Activated naive CD4-positive, alpha-beta T cell treated with anti-CD3 and anti-CD28 coated beads, Interleukin-2, amount 10 ng/mL, durations not matched to agents 7 days and 5 days (primary cell): ENCODE measurements around the gene ZEB2.

Experiments
- CTCF ChIA-PET: fragments of 350-600 bp; sonication (Branson Sonifier 250); formaldehyde crosslinking; loops from one replicate; lab custom pipeline; 2021; ENCODE audit warnings: antibody characterized with exemption; lab: Charles Lee
- DNase-seq: peaks from one replicate; pipeline ENCODE4 v3.0.0-alpha.2; 2020
- H3K27ac Mint-ChIP-seq: one replicate; pipeline ENCODE4 v1.8.0; 2021; ENCODE audit warnings: mild to moderate bottlenecking, moderate library complexity, mixed read lengths
- H3K27me3 Mint-ChIP-seq: one replicate; pipeline ENCODE4 v1.8.0; 2021; ENCODE audit warnings: mild to moderate bottlenecking, mixed read lengths
- H3K36me3 Mint-ChIP-seq: one replicate; pipeline ENCODE4 v1.8.0; 2021; ENCODE audit warnings: mixed read lengths
- H3K4me1 Mint-ChIP-seq: one replicate; pipeline ENCODE4 v1.8.0; 2021; ENCODE audit warnings: mixed read lengths
- H3K4me3 Mint-ChIP-seq: one replicate; pipeline ENCODE4 v1.8.0; 2021; ENCODE audit warnings: mild to moderate bottlenecking, moderate library complexity, mixed read lengths
- H3K9me3 Mint-ChIP-seq: one replicate; pipeline ENCODE4 v1.8.0; 2021; ENCODE audit warnings: mixed read lengths

Gene ZEB2

DNA sequence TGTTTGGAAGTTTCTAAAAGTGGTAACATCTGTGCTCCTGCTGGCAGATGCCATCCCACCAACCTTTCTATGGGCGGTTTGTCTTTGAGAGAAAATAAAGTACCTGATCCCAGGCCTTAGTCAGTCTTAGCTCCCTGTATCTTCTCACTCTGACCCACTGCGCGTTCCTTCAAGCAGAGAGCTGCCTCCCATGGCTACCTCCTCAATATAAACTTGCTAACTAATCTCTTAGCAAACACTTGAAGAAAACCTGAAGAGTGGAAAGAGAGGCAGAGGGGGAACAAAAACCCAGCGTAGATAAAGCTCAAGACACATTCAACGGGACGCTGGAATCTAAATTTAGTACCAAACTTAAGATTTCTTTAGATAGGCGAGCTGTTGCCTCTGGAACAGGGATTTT lies 17.6 kb downstream of the ZEB2 start:
- no peaks in the 10 kb centered on the region for H3K9me3 Mint-ChIP-seq
- H3K4me3 Mint-ChIP-seq: no peak overlapping the region
- DNase-seq: no peak
- CTCF ChIA-PET: no interaction called here
- H3K4me1 Mint-ChIP-seq: no peaks in the 10 kb centered on the region
- H3K27me3 Mint-ChIP-seq: peaks cover 13% of the 10 kb centered on the region
- no peak overlapping the region for H3K27ac Mint-ChIP-seq
- H3K36me3 Mint-ChIP-seq: no peaks in the 10 kb centered on the region

DNA sequence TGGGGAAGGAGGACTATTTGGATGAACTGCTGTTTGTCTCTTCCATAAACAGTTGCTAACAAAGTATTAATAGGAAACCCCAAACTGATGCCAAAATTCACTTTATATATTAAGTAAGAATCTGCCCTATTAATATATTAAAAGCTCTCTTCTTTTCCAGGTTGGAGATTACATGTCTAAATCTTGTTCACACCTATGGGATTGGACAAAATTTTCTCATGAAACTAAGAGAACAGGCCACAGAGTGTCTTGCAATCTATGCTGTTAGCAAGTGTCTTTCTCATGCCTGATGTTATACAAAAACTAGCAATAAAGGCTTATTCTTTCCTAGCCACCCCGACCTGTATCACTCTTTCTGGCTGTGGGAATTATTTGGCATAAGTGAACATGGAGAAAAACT lies 18.3 kb downstream of the ZEB2 start:
- no peaks in the 10 kb centered on the region for H3K4me1 Mint-ChIP-seq
- CTCF ChIA-PET: no interaction called here
- no peaks in the 10 kb centered on the region for H3K36me3 Mint-ChIP-seq
- H3K27me3 Mint-ChIP-seq: peaks cover 13% of the 10 kb centered on the region
- H3K27ac Mint-ChIP-seq: no peak overlapping the region
- no peak overlapping the region for H3K4me3 Mint-ChIP-seq
- no peaks in the 10 kb centered on the region for H3K9me3 Mint-ChIP-seq
- DNase-seq: no peak

DNA sequence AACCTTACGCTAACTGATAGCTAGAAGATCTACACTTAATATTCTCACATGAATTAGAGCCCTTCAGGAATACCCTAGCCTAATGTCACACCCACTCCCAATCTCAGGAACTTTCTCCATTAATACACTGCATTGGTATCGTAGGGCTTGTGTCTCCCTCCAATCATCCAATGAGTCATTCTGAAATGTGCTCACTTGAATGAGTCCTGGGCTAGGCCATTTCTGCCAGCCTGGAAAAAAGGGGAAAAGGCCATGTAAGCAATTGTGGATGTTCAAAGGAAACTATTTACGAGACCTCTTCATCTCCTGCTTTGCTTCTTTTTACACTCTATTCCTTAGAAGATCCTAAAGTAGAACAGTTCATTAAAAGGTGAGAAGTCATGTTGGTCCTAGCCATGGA lies 18.8 kb downstream of the ZEB2 start:
- H3K27me3 Mint-ChIP-seq: peaks cover 13% of the 10 kb centered on the region
- H3K4me1 Mint-ChIP-seq: no peaks in the 10 kb centered on the region
- H3K36me3 Mint-ChIP-seq: no peaks in the 10 kb centered on the region
- no peak overlapping the region for H3K4me3 Mint-ChIP-seq
- DNase-seq: no peak
- H3K9me3 Mint-ChIP-seq: no peaks in the 10 kb centered on the region
- no peak overlapping the region for H3K27ac Mint-ChIP-seq
- CTCF ChIA-PET: no interaction called here

DNA sequence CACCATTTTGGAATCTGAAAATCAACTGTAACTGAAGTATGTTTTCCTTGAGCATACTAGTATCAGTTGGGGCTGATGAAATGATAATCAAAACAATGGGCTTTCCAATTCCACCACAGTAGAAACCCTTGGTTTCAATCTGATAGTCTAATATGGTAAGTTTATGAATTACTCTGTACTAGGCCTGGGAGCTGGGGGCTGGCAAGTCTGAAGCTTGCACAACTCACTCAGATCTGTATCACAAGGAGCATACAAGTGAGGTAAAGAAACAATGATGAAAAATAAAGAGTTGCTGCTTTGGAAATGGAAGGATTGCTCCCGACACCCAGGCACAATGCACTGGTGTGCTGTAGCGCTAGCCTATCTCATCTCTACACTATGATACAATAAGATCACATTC lies 19.4 kb downstream of the ZEB2 start:
- peaks cover 12% of the 10 kb centered on the region for H3K27me3 Mint-ChIP-seq
- no peak overlapping the region for H3K27ac Mint-ChIP-seq
- DNase-seq: no peak
- CTCF ChIA-PET: no interaction called here
- no peaks in the 10 kb centered on the region for H3K36me3 Mint-ChIP-seq
- no peak overlapping the region for H3K4me3 Mint-ChIP-seq
- H3K9me3 Mint-ChIP-seq: no peaks in the 10 kb centered on the region
- H3K4me1 Mint-ChIP-seq: no peaks in the 10 kb centered on the region

DNA sequence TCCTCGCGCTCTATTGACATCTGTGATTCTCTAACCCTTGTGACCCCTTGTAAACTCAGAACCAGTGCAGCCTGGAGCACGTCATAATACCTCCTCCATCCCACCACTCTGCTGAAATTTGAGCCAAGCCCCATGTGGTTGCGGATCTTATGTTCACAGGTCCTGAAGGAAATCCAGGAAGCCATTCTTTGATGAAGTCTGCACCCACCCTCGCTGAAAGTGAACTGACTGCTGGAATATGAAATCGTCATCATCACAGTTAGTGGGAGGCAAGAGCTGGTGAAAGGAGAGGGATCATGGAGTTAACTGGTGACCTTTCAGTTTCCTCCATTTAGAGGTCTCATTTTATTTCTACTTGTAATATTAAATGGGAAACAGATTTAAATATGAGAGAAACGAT lies 21.6 kb downstream of the ZEB2 start:
- Mint-ChIP-seq H3K4me3 (no peak overlapping the region), H3K36me3 (no peaks in the 10 kb centered on the region), H3K9me3 (no peaks in the 10 kb centered on the region), H3K27me3 (no peaks in the 10 kb centered on the region), H3K27ac (no peak overlapping the region), H3K4me1 (no peaks in the 10 kb centered on the region)
- DNase-seq: no peak
- CTCF ChIA-PET: no interaction called here

DNA sequence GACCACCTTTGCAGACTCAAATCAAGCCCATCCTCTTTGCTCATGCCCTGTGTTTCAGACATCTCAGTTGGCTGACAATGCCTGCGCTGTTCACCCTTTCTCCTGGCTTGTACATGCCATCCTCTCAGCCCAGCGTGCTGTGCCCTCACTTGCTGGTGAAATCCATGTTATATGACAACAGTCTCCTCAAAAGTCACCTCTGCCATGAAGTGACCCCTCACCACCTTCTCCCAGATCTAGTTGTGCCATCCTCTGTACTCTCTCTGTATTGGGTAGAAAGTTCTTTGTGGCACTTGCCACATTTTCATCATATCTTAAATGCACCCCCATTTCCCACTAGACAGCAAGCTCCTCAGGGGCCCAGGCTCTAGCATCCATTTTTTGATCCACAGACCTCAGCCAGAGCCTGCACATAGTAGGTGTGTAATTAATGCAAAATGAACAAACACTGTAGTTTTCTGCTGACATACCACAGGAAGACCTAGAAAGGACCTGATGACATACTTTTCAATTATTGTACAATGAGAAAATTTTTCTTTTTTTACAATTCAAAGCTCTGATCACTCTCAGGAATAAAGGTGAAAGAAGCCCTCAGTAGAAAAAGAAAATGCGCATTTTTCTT lies 22.8 kb downstream of the ZEB2 start:
- Mint-ChIP-seq H3K4me3 (no peak overlapping the region), H3K27me3 (no peaks in the 10 kb centered on the region), H3K4me1 (no peaks in the 10 kb centered on the region), H3K36me3 (no peaks in the 10 kb centered on the region), H3K9me3 (no peaks in the 10 kb centered on the region), H3K27ac (no peak overlapping the region)
- no peak for DNase-seq
- CTCF ChIA-PET: no interaction called here

DNA sequence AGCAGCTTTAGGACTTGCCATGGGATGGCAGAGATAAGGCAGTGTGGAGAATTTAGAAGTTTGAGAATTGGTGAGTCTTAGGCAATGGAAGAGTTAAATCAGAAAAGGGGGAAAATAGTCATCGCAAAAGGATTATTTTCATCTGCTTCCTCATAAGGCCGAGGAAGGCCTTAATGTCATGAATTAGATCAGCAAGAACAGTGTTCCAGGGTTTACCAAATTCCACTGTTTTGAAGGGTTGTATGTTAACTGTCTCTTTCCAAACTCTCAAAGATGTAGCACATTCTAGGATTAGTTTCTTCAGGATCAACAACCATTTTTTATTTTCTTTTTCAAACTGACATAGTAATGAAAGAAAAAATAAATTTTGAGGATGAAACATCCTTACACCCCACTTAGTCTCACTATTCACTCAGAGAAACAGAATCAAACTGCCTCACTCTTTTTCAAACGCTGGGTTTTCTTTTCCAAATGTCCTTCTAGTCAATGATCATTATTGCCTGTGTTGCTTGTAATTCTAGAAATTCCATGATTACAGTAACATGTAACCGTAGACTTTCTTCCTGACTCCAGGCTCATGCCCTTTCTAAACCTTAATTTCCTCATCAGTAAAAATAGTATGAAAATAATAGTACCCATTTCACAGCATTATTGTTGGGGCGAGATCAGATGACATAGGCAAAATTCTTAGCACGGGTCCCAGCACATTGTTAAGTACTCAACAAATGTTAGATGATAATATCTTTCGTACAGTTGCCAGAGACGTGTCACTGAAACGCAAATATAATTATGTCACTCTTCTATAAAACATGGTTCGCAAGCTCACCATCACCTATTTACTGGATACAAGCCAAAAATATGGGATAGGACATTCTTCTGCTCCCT lies 23.6 kb downstream of the ZEB2 start:
- CTCF ChIA-PET: no interaction called here
- Mint-ChIP-seq H3K4me3 (no peak overlapping the region), H3K27ac (no peak overlapping the region), H3K36me3 (no peaks in the 10 kb centered on the region), H3K27me3 (no peaks in the 10 kb centered on the region), H3K4me1 (no peaks in the 10 kb centered on the region), H3K9me3 (no peaks in the 10 kb centered on the region)
- DNase-seq: no peak

DNA sequence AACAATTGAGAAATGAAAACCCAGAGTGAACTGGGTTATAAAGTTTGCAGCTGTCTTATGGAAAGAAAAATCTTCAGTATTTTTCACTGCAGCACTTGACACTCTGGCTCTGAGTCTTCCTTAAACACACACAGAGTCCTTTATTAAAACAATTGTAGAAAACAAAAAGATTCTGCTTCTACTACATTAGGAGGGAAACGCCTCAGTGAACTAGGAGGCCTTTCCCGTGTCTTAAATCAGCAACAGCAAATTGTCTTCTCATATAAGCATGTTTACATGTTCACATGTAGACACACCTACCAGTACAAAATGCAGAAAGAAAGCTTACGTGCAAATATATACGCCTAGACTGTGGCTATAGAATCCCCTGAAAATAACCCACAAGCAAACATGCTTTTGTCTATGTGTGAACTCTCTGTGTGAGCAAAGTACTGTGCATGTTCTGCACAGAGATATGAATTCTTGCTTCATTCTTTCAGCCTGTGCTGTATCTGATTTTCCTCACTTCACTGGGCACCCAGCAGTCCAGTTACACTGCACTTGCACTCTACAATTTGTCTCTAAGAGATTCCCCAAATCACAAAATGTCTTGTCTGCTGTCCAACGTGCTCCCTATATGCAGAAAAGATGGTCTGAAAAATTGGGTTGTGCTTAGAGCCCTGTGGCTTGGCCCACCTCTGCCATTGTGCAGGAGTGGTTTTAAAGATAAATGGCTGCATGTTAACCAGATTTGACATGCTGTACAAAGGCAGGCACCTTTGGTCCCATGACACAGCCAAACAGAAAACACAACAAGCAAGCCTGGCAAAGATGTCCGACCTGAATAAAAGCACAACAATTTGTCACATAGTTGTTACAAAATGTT lies 24.5 kb downstream of the ZEB2 start:
- no peaks in the 10 kb centered on the region for H3K36me3 Mint-ChIP-seq
- no peaks in the 10 kb centered on the region for H3K9me3 Mint-ChIP-seq
- no peaks in the 10 kb centered on the region for H3K4me1 Mint-ChIP-seq
- CTCF ChIA-PET: no interaction called here
- H3K27me3 Mint-ChIP-seq: no peaks in the 10 kb centered on the region
- H3K4me3 Mint-ChIP-seq: no peak overlapping the region
- no peak for DNase-seq
- H3K27ac Mint-ChIP-seq: no peak overlapping the region

DNA sequence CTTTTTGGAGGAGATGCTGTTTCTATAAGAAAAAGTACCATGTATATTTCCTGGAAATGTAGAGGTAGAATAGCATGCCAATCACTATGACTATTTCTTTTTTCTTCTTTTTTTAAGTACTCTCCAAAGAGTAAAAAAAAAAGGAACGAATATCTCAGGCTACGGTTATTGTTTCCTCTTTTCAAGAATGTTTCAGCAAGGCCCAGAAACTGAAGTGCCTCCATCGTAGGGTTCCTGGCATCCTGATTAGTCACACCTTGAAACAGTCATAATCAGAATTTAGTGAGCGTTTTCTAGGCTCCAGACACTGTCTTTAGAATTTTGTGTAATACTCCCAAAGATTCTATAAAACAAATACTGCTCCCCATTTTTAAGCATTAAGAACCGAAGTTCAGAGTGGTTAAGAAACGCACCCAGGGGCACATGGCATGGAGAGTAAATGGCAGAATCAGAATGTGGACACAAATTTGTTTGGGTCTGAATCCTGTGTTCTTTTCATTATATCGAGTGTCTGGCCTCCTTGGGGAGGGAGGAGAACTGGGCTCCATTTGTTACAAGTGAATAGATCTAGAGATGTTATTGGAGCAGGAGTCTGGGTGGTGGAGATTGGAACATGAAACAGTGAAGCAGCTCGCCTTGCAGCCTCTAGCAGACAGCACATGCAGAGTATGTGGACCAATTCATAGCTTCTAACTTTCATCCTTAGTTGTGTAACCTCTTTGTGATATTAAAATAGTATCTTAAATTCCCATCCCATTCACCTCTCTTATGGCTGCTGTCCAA lies 26.7 kb downstream of the ZEB2 start:
- Mint-ChIP-seq H3K4me1 (no peaks in the 10 kb centered on the region), H3K4me3 (no peak overlapping the region), H3K27ac (no peak overlapping the region), H3K27me3 (no peaks in the 10 kb centered on the region), H3K36me3 (no peaks in the 10 kb centered on the region), H3K9me3 (no peaks in the 10 kb centered on the region)
- CTCF ChIA-PET: no interaction called here
- DNase-seq: no peak

DNA sequence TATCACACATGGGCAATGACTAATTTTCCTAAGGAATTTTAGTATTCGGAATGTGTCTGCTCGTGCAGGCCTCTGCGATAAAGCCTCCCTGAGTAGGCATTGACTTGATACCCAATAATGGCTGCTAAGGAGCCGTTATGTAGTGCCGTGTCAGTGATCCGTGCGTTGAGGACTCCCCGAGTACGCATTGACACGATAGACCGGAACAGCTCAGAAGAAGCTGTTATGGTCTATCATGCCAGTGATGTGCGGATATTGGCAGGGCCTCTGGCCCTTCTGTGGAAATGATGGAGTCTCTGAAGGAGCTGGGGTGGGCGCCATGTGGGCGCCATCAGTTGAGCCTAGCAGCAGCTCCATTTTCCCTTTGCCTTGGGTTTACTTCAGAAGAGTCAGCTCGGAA lies 29.1 kb downstream of the ZEB2 start:
- Mint-ChIP-seq H3K27me3 (no peaks in the 10 kb centered on the region), H3K4me3 (no peak overlapping the region), H3K4me1 (no peaks in the 10 kb centered on the region), H3K27ac (no peak overlapping the region), H3K36me3 (no peaks in the 10 kb centered on the region), H3K9me3 (no peaks in the 10 kb centered on the region)
- no peak for DNase-seq
- CTCF ChIA-PET: no interaction called here

DNA sequence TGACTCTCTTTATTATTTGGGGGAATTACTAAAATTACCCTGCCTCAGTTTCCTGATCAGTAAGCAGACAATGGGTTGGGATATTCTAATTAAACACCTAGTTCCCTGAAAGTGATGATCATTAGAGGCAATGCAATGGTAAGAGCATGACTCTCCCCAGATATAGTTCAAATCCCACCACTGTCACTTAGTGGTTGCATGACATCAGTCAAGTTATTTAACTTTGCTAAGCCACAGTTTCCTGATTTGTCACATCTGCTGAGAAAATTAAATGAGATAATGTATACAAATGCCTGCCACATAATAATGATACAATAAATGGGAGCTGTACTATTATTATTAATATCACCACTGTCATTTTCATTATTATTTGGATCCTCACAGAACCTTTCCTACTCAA lies 29.9 kb downstream of the ZEB2 start:
- Mint-ChIP-seq H3K36me3 (no peaks in the 10 kb centered on the region), H3K4me3 (no peak overlapping the region), H3K9me3 (no peaks in the 10 kb centered on the region), H3K27ac (no peak overlapping the region), H3K27me3 (no peaks in the 10 kb centered on the region), H3K4me1 (no peaks in the 10 kb centered on the region)
- CTCF ChIA-PET: no interaction called here
- no peak for DNase-seq

DNA sequence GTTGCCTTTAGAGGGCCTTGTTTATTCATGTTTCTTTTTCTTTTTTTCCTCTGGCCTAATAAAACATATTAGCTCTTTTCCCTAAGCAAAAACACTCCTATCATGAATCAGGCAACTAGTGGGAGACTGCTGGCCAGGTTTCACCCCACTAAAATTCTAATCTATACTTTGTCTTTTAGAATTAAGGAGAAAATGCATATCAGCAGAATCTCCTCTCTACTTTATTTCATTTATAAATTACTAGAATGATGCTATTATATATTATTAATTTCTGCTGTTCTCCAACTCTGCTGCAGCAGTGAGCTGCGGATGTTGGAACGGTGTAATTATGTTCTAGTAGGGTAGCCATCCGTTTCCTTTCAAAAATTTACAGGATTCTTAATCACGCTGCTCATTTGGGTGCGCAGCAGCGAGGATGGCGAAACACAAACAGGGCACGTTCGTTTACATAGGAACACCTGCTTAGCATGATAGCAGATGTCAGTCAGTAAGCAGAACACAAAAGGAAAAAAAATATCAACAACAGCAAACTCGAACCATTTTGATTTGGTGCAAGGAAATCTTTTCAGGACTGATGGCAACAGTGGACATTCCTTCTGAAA lies 30.5 kb downstream of the ZEB2 start:
- Mint-ChIP-seq H3K4me1 (no peaks in the 10 kb centered on the region), H3K27me3 (no peaks in the 10 kb centered on the region), H3K9me3 (no peaks in the 10 kb centered on the region), H3K4me3 (no peak overlapping the region), H3K27ac (no peak overlapping the region), H3K36me3 (no peaks in the 10 kb centered on the region)
- CTCF ChIA-PET: no interaction called here
- DNase-seq: no peak

DNA sequence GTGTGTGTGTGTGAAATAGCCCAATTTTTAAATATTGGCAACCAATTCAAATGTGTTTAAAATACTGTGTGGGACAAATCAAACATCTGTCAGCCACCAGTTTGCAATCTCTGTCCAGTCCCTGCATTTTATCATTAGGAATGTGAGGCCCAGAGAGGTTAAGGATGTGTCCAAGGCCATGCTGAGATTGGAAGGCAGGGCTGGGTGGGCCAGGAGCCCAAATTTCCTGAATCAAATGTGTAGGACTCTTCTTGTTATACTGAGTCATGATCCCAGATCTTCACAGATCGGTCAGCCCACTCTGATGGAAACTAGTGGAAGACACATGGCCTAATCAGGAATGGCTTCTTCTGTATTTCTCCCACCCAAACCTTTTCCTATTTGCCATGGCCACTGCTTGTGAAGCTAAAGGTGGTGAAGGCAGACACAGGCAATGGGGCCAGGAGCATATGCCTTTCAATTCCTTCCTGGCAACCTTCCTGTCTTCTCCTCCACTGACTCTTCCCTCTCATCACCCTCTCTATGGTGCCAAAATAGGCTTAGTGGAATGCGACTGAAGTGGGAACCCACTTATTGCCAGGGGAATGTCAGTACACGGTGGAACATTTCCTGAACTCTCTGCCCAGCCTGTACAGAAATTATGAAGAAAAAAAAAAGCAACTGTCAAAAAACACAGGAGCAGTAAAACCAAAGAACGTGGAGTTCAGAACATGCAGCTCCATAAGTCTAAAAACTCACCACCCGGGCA lies 35.5 kb downstream of the ZEB2 start:
- CTCF ChIA-PET: no interaction called here
- Mint-ChIP-seq H3K4me3 (no peak overlapping the region), H3K36me3 (no peaks in the 10 kb centered on the region), H3K4me1 (no peaks in the 10 kb centered on the region), H3K27me3 (no peaks in the 10 kb centered on the region), H3K27ac (no peak overlapping the region), H3K9me3 (no peaks in the 10 kb centered on the region)
- no peak for DNase-seq
